HEK293 (cell line): ENCODE measurements around the gene KCNMA1.

Source experiments
- CTCF ChIA-PET: fragments of 350-600 bp; formaldehyde crosslinking; extraction: SDS; loops from one replicate; lab custom pipeline; 2021; ENCODE audit warnings: antibody characterized with exemption; lab: Yijun Ruan, JAX
- POLR2A ChIA-PET: fragments of 300-600 bp; formaldehyde crosslinking; extraction: SDS; loops from one replicate; lab custom pipeline; 2020; ENCODE audit warnings: antibody characterized with exemption, inconsistent platforms; lab: Yijun Ruan, JAX
- H3K27ac ChIP-seq: fragments of 200-500 bp; sonication (Bioruptor generic); 2 replicates; pipeline ENCODE4 v1.5.1; 2014; ENCODE audit warnings: low read depth, low read length, control low read depth, inconsistent platforms; ENCODE audit errors: extremely low read depth
- H3K36me3 ChIP-seq, 2 experiments: fragments of 200-500 bp in 1 of 2; sonication (Bioruptor generic) in 1 of 2; 1 replicate in 1 of 2; 2 replicates in 1 of 2; pipeline ENCODE4 v1.5.1; 2014 to 2017; ENCODE audit warnings: inconsistent platforms in 2 of 2, low read length in 2 of 2; ENCODE audit not compliant: control insufficient read depth in 2 of 2, insufficient read depth in 1 of 2
- H3K4me1 ChIP-seq: fragments of 200-500 bp; sonication (Bioruptor generic); 2 replicates; pipeline ENCODE4 v1.5.1; 2014; ENCODE audit warnings: mild to moderate bottlenecking, low read length, inconsistent platforms; ENCODE audit not compliant: control insufficient read depth, insufficient read depth
- H3K4me3 ChIP-seq: 2 replicates; pipeline ENCODE4 v1.5.1; 2011; ENCODE audit warnings: low read depth, mild to moderate bottlenecking, control low read depth, low read length, moderate library complexity
- H3K9me3 ChIP-seq: fragments of 200-500 bp; sonication (Bioruptor generic); 2 replicates; pipeline ENCODE4 v1.5.1; 2014; ENCODE audit warnings: low read depth, low read length, inconsistent platforms; ENCODE audit not compliant: control insufficient read depth, insufficient read depth
- ATF2 ChIP-seq: fragments of 450-650 bp; formaldehyde crosslinking; IDR thresholded peaks from 2 replicates; pipeline ENCODE4 v1.5.1; 2016; ENCODE audit warnings: missing biosample characterization, missing genetic modification characterization, low read depth
- BCL11B ChIP-seq: fragments of 450-650 bp; formaldehyde crosslinking; IDR thresholded peaks from 2 replicates; pipeline ENCODE4 v1.5.1; 2016; ENCODE audit warnings: low read depth, missing biosample characterization, missing genetic modification characterization
- EGR2 ChIP-seq: fragments of 450-650 bp; formaldehyde crosslinking; IDR thresholded peaks from 2 replicates; pipeline ENCODE4 v1.5.1; 2016; ENCODE audit warnings: low read depth, missing biosample characterization, missing genetic modification characterization
- IKZF3 ChIP-seq: fragments of 450-650 bp; IDR thresholded peaks from 2 replicates; pipeline ENCODE4 v1.5.0; 2018; ENCODE audit warnings: missing biosample characterization, mild to moderate bottlenecking, missing genetic modification characterization, moderate library complexity
- OSR2 ChIP-seq: fragments of 450-650 bp; formaldehyde crosslinking; IDR thresholded peaks from 2 replicates; pipeline ENCODE4 v1.5.1; 2016; ENCODE audit warnings: missing biosample characterization, missing genetic modification characterization
- PATZ1 ChIP-seq: fragments of 450-650 bp; formaldehyde crosslinking; IDR thresholded peaks from 2 replicates; pipeline ENCODE4 v1.5.1; 2016; ENCODE audit warnings: missing biosample characterization, missing genetic modification characterization
- WT1 ChIP-seq: fragments of 450-650 bp; formaldehyde crosslinking; IDR thresholded peaks from 2 replicates; pipeline ENCODE4 v1.5.1; 2016; ENCODE audit warnings: missing biosample characterization, missing genetic modification characterization
- ZBTB26 ChIP-seq: fragments of 450-650 bp; formaldehyde crosslinking; optimal IDR thresholded peaks from 2 replicates; pipeline ENCODE3; 2016; ENCODE audit warnings: missing biosample characterization, mild to moderate bottlenecking, missing genetic modification characterization
- ZEB2 ChIP-seq: fragments of 450-650 bp; formaldehyde crosslinking; IDR thresholded peaks from 2 replicates; pipeline ENCODE4 v1.5.1; 2016; ENCODE audit warnings: missing biosample characterization, missing genetic modification characterization
- ZNF133 ChIP-seq: fragments of 450-650 bp; formaldehyde crosslinking; IDR thresholded peaks from 2 replicates; pipeline ENCODE4 v1.5.1; 2016; ENCODE audit warnings: missing biosample characterization, missing genetic modification characterization
- ZNF155 ChIP-seq: fragments of 450-650 bp; formaldehyde crosslinking; IDR thresholded peaks from 2 replicates; pipeline ENCODE4 v1.5.1; 2016; ENCODE audit warnings: missing biosample characterization, missing genetic modification characterization
- ZNF169 ChIP-seq: fragments of 450-650 bp; formaldehyde crosslinking; IDR thresholded peaks from 2 replicates; pipeline ENCODE4 v1.5.1; 2016; ENCODE audit warnings: missing biosample characterization, missing genetic modification characterization
- ZNF292 ChIP-seq: fragments of 450-650 bp; formaldehyde crosslinking; IDR thresholded peaks from 2 replicates; pipeline ENCODE4 v1.5.1; 2016; ENCODE audit warnings: low read depth, missing biosample characterization, missing genetic modification characterization, borderline replicate concordance
- ZNF350 ChIP-seq: fragments of 450-650 bp; formaldehyde crosslinking; IDR thresholded peaks from 2 replicates; pipeline ENCODE4 v1.5.0; 2017; ENCODE audit warnings: missing biosample characterization, mild to moderate bottlenecking, missing genetic modification characterization
- ZNF501 ChIP-seq: fragments of 450-650 bp; formaldehyde crosslinking; IDR thresholded peaks from 2 replicates; pipeline ENCODE4 v1.5.1; 2016; ENCODE audit warnings: missing biosample characterization, missing genetic modification characterization
- ZNF521 ChIP-seq: fragments of 450-650 bp; formaldehyde crosslinking; IDR thresholded peaks from 2 replicates; pipeline ENCODE4 v1.5.1; 2017; ENCODE audit warnings: missing biosample characterization, mild to moderate bottlenecking, missing genetic modification characterization
- ZNF555 ChIP-seq: fragments of 450-650 bp; formaldehyde crosslinking; conservative IDR thresholded peaks from 2 replicates; pipeline ENCODE4 v1.5.1; 2017; ENCODE audit warnings: missing biosample characterization, mild to moderate bottlenecking, missing genetic modification characterization, inconsistent platforms
- ZNF585B ChIP-seq: fragments of 450-650 bp; formaldehyde crosslinking; IDR thresholded peaks from 2 replicates; pipeline ENCODE4 v1.5.1; 2016; ENCODE audit warnings: missing biosample characterization, missing genetic modification characterization
- ZNF623 ChIP-seq: fragments of 450-650 bp; formaldehyde crosslinking; IDR thresholded peaks from 2 replicates; pipeline ENCODE4 v1.5.1; 2016; ENCODE audit warnings: missing biosample characterization, missing genetic modification characterization
- ZNF654 ChIP-seq: fragments of 450-650 bp; formaldehyde crosslinking; IDR thresholded peaks from 2 replicates; pipeline ENCODE4 v1.5.1; 2016; ENCODE audit warnings: low read depth, missing biosample characterization, missing genetic modification characterization
- ZNF658 ChIP-seq: fragments of 450-650 bp; formaldehyde crosslinking; IDR thresholded peaks from 2 replicates; pipeline ENCODE4; 2016; ENCODE audit warnings: missing biosample characterization, missing genetic modification characterization
- ZNF660 ChIP-seq: fragments of 450-650 bp; IDR thresholded peaks from 2 replicates; pipeline ENCODE4 v1.5.1; 2018; ENCODE audit warnings: missing biosample characterization, mild to moderate bottlenecking, missing genetic modification characterization
- ZNF792 ChIP-seq: fragments of 450-650 bp; formaldehyde crosslinking; IDR thresholded peaks from 2 replicates; pipeline ENCODE4 v1.5.1; 2016; ENCODE audit warnings: missing biosample characterization, missing genetic modification characterization
- TF ChIP-seq, protein P1 (sequence below): fragments of 450-650 bp; formaldehyde crosslinking; IDR thresholded peaks from 2 replicates; pipeline ENCODE4 v1.5.1; 2016; ENCODE audit warnings: missing biosample characterization, missing genetic modification characterization
- TF ChIP-seq, protein P2 (sequence below): fragments of 450-650 bp; formaldehyde crosslinking; IDR thresholded peaks from 2 replicates; pipeline ENCODE4 v1.5.1; 2016; ENCODE audit warnings: missing biosample characterization, missing genetic modification characterization
- TF ChIP-seq, protein P3 (sequence below): fragments of 450-650 bp; formaldehyde crosslinking; IDR thresholded peaks from 2 replicates; pipeline ENCODE4 v1.5.1; 2017; ENCODE audit warnings: missing biosample characterization, missing genetic modification characterization

The KCNMA1 gene

GRCh38 chr10:77131214-77131613 lies 506.4 kb downstream of the KCNMA1 start:
- ChIA-PET CTCF (no interaction called here), POLR2A (no interaction called here)
- Histone ChIP-seq H3K9me3 (no peaks in the 10 kb centered on the region), H3K36me3 (no peaks in the 10 kb centered on the region), H3K4me3 (no peak overlapping the region), H3K4me1 (0 out of 2 replicates have a peak, but pooled peaks cover 2% of the 10 kb centered on the region), H3K27ac (no peak overlapping the region)
- no peak for TF ChIP-seq ZNF350
- TF ChIP-seq ZNF585B = no peak
- TF ChIP-seq ZNF660 = no peak
- TF ChIP-seq ZNF658 = no peak
- TF ChIP-seq OSR2 = no peak
- no peak for TF ChIP-seq EGR2 (tag by site-specific recombination)
- TF ChIP-seq, protein P1, sequence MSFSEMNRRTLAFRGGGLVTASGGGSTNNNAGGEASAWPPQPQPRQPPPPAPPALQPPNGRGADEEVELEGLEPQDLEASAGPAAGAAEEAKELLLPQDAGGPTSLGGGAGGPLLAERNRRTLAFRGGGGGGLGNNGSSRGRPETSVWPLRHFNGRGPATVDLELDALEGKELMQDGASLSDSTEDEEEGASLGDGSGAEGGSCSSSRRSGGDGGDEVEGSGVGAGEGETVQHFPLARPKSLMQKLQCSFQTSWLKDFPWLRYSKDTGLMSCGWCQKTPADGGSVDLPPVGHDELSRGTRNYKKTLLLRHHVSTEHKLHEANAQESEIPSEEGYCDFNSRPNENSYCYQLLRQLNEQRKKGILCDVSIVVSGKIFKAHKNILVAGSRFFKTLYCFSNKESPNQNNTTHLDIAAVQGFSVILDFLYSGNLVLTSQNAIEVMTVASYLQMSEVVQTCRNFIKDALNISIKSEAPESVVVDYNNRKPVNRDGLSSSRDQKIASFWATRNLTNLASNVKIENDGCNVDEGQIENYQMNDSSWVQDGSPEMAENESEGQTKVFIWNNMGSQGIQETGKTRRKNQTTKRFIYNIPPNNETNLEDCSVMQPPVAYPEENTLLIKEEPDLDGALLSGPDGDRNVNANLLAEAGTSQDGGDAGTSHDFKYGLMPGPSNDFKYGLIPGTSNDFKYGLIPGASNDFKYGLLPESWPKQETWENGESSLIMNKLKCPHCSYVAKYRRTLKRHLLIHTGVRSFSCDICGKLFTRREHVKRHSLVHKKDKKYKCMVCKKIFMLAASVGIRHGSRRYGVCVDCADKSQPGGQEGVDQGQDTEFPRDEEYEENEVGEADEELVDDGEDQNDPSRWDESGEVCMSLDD = no peak
- TF ChIP-seq ZNF792 = no peak
- TF ChIP-seq ZNF654 (tag by site-specific recombination) = no peak
- TF ChIP-seq ZNF169 (tag by site-specific recombination) = no peak
- no peak for TF ChIP-seq ZNF501 (tag by site-specific recombination)
- TF ChIP-seq PATZ1 = no peak
- TF ChIP-seq WT1 (tag by site-specific recombination) = no peak
- TF ChIP-seq ZNF155 (tag by site-specific recombination) = no peak
- no peak for TF ChIP-seq ZNF623 (tag by site-specific recombination)
- no peak for TF ChIP-seq ZNF133 (tag by site-specific recombination)

- ChIA-PET POLR2A (no interaction called here), CTCF (interaction anchor here (1.0 to 1.5 kb wide), 3 partner anchors 16 to 629 kb away, joined by 3 to 5 read pairs (median 3); no protein-coding TSS in a partner anchor)
- no peaks in the 10 kb centered on the region for H3K36me3 ChIP-seq
- H3K4me3 ChIP-seq = no peak overlapping the region
- H3K27ac ChIP-seq = no peak overlapping the region
- H3K9me3 ChIP-seq = no peaks in the 10 kb centered on the region
- peaks cover 10% of the 10 kb centered on the region for H3K4me1 ChIP-seq
- TF ChIP-seq ZNF292 = no peak
- no peak for TF ChIP-seq ZBTB26 (tag by site-specific recombination)
- no peak for TF ChIP-seq ZNF555 (tag by site-specific recombination)
- TF ChIP-seq ATF2 = no peak
- no peak for TF ChIP-seq ZNF133 (tag by site-specific recombination)
- TF ChIP-seq, protein P2, sequence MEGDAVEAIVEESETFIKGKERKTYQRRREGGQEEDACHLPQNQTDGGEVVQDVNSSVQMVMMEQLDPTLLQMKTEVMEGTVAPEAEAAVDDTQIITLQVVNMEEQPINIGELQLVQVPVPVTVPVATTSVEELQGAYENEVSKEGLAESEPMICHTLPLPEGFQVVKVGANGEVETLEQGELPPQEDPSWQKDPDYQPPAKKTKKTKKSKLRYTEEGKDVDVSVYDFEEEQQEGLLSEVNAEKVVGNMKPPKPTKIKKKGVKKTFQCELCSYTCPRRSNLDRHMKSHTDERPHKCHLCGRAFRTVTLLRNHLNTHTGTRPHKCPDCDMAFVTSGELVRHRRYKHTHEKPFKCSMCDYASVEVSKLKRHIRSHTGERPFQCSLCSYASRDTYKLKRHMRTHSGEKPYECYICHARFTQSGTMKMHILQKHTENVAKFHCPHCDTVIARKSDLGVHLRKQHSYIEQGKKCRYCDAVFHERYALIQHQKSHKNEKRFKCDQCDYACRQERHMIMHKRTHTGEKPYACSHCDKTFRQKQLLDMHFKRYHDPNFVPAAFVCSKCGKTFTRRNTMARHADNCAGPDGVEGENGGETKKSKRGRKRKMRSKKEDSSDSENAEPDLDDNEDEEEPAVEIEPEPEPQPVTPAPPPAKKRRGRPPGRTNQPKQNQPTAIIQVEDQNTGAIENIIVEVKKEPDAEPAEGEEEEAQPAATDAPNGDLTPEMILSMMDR = no peak
- TF ChIP-seq ZEB2 (tag by site-specific recombination) = no peak
- TF ChIP-seq ZNF521 = no peak
- TF ChIP-seq, protein P3, sequence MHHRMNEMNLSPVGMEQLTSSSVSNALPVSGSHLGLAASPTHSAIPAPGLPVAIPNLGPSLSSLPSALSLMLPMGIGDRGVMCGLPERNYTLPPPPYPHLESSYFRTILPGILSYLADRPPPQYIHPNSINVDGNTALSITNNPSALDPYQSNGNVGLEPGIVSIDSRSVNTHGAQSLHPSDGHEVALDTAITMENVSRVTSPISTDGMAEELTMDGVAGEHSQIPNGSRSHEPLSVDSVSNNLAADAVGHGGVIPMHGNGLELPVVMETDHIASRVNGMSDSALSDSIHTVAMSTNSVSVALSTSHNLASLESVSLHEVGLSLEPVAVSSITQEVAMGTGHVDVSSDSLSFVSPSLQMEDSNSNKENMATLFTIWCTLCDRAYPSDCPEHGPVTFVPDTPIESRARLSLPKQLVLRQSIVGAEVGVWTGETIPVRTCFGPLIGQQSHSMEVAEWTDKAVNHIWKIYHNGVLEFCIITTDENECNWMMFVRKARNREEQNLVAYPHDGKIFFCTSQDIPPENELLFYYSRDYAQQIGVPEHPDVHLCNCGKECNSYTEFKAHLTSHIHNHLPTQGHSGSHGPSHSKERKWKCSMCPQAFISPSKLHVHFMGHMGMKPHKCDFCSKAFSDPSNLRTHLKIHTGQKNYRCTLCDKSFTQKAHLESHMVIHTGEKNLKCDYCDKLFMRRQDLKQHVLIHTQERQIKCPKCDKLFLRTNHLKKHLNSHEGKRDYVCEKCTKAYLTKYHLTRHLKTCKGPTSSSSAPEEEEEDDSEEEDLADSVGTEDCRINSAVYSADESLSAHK = no peak
- TF ChIP-seq IKZF3 (tag by site-specific recombination) = no peak
- no peak for TF ChIP-seq BCL11B (tag by site-specific recombination)
Measured at GRCh38 chr10:77127243-77127642, 510.4 kb downstream of the KCNMA1 start.
